HepG2 (cell line): ENCODE measurements around the gene UBL3. TPM values are rescaled to one million over a fixed set of nuclear protein-coding genes. Genes with fewer than 3 reads are reported as not detected.

Experiments used
- ATAC-seq: fragments of 200-7000 bp; cut with Tn5 transposase; 3 replicates; pipeline ENCODE4 v1.9.1; 2020; ENCODE audit warnings: mild to moderate bottlenecking, moderate library complexity
- BruUV-seq: library from RNA; stranded (reverse); fragments of 400-500 nt; replicated peaks from 2 replicates; lab custom pipeline; 2021; lab: Mats Ljungman, UMichigan
- CTCF ChIA-PET: fragments of 300-600 bp; formaldehyde crosslinking; extraction: SDS; loops from one replicate; lab custom pipeline; 2021; ENCODE audit warnings: low total read pairs, inconsistent platforms, low intra/inter-chr PET ratio; lab: Yijun Ruan, JAX
- POLR2A ChIA-PET: fragments of 350-600 bp; sonication (Branson Sonifier 250); formaldehyde crosslinking; loops from one replicate; lab custom pipeline; 2020; ENCODE audit warnings: antibody characterized with exemption, inconsistent platforms; lab: Yijun Ruan, JAX
- DNase-seq: peaks from one replicate; pipeline ENCODE4 v3.0.0-alpha.2; 2015; ENCODE audit warnings: low spot score
- FAIRE-seq: peaks from 3 replicates; lab custom pipeline; 2011; peaks lifted over from hg19 to GRCh38; lab: Jason Lieb, UNC
- H2AFZ ChIP-seq: one replicate; pipeline ENCODE4 v1.6.1; 2011; ENCODE audit warnings: low read length, inconsistent platforms
- H3K27ac ChIP-seq: fragments of 300-600 bp; 3 replicates; pipeline ENCODE4 v1.8.0; 2011; ENCODE audit warnings: mixed run types, mild to moderate bottlenecking, mixed read lengths, low read length, inconsistent platforms; ENCODE audit not compliant: insufficient read depth; ENCODE audit errors: extremely low read length
- H3K27me3 ChIP-seq, 2 experiments: fragments of 200-600 bp in 1 of 2; 2 replicates in 1 of 2; 3 replicates in 1 of 2; pipeline versions ENCODE4 v1.6.0 to v1.8.0; 2011; ENCODE audit warnings: low read length in 2 of 2, mild to moderate bottlenecking in 2 of 2, moderate library complexity in 2 of 2, inconsistent platforms in 1 of 2; ENCODE audit not compliant: insufficient read depth in 2 of 2, control insufficient read depth in 1 of 2
- H3K36me3 ChIP-seq, 2 experiments: fragments of 200-600 bp in 1 of 2; replicated peaks in 1 of 2; 2 replicates in 1 of 2; 3 replicates in 1 of 2; pipeline versions ENCODE4 v1.5.1 to v1.8.0; 2011; ENCODE audit warnings: low read length in 2 of 2, inconsistent platforms in 1 of 2; ENCODE audit not compliant: insufficient read depth in 2 of 2, control insufficient read depth in 1 of 2
- H3K4me1 ChIP-seq: 2 replicates; pipeline ENCODE4 v1.5.1; 2012; ENCODE audit warnings: low read length, inconsistent platforms; ENCODE audit not compliant: insufficient read depth
- H3K4me2 ChIP-seq: 2 replicates; pipeline ENCODE4 v1.6.0; 2011; ENCODE audit warnings: low read depth, low read length, inconsistent platforms
- H3K4me3 ChIP-seq, 3 experiments: fragments of 200-600 bp in 1 of 3; sonication (generic), shearing (Covaris generic) in 1 of 3; replicated peaks in 1 of 3; 2 replicates each; pipeline ENCODE4 v1.5.1; 2011 to 2016; ENCODE audit warnings: low read length in 3 of 3, inconsistent platforms in 2 of 3, low read depth in 2 of 3, mild to moderate bottlenecking in 2 of 3, control low read depth in 1 of 3, mixed read lengths in 1 of 3; ENCODE audit not compliant: insufficient read depth in 1 of 3
- H3K79me2 ChIP-seq: one replicate; pipeline ENCODE4 v1.6.1; 2011; ENCODE audit warnings: low read length, inconsistent platforms; ENCODE audit not compliant: insufficient read depth
- H3K9ac ChIP-seq: 2 replicates; pipeline ENCODE4 v1.6.0; 2011; ENCODE audit warnings: mild to moderate bottlenecking, low read depth, low read length, inconsistent platforms; ENCODE audit not compliant: insufficient read depth
- H3K9me3 ChIP-seq: 2 replicates; pipeline ENCODE4 v1.5.1; 2012; ENCODE audit warnings: mild to moderate bottlenecking, low read length
- H4K20me1 ChIP-seq: 2 replicates; pipeline ENCODE4 v1.6.0; 2011; ENCODE audit warnings: inconsistent platforms, mild to moderate bottlenecking, low read length, moderate library complexity; ENCODE audit not compliant: insufficient read depth
- HOXA3 ChIP-seq: sonication (generic); formaldehyde crosslinking; IDR thresholded peaks from 2 replicates; pipeline ENCODE4 v1.5.0; 2020; ENCODE audit warnings: missing genetic modification reagents
- IRF9 ChIP-seq: sonication (generic); formaldehyde crosslinking; IDR thresholded peaks from 2 replicates; pipeline ENCODE4 v1.8.0; 2022; ENCODE audit warnings: missing genetic modification reagents, mild to moderate bottlenecking, borderline replicate concordance
- SAP130 ChIP-seq: IDR thresholded peaks from 2 replicates; pipeline ENCODE4 v1.6.1; 2016; ENCODE audit warnings: low read depth
- SMAD9 ChIP-seq: sonication (generic); formaldehyde crosslinking; IDR thresholded peaks from 2 replicates; pipeline ENCODE4 v1.5.1; 2020; ENCODE audit warnings: mild to moderate bottlenecking, missing genetic modification reagents
- TGIF2 ChIP-seq: IDR thresholded peaks from 2 replicates; pipeline ENCODE4 v1.6.1; 2016; ENCODE audit warnings: control low read depth, missing compliant biosample characterization
- ZBTB21 ChIP-seq: sonication (generic); formaldehyde crosslinking; IDR thresholded peaks from 2 replicates; pipeline ENCODE4 v1.4.0; 2020; ENCODE audit warnings: missing genetic modification reagents
- ZFAT ChIP-seq: sonication (generic); formaldehyde crosslinking; conservative IDR thresholded peaks from 2 replicates; pipeline ENCODE4 v1.8.1; 2023; ENCODE audit warnings: missing genetic modification reagents, inconsistent platforms
- WGBS: methylation state at CpG from one replicate; pipeline ENCODE4 v1.1.6; 2017; ENCODE audit warnings: low lambda C conversion rate; 5-methylcytosine and 5-hydroxymethylcytosine counted together
- in situ Hi-C: cut with HindIII; loops from 2 replicates; pipeline ENCODE4 v1.10.0; 2017; ENCODE audit warnings: low pct_unique_long_range_greater_than_20kb; ENCODE audit not compliant: extremely low pct_ligation_motif_present
- intact Hi-C: fragments of 100-400 bp; cut with micrococcal nuclease; formaldehyde crosslinking; loops from one replicate; pipeline ENCODE4 v1.10.0; 2022; ENCODE audit not compliant: unreplicated experiment
- polyA plus RNA-seq, 8 experiments: library from polyadenylated mRNA; depleted of rRNA in 3 of 8; stranded (reverse) in 7 of 8; unstranded in 1 of 8; fragments of >200 nt; fragmentation: Illumina TruSeq in 4 of 8; extraction: Trizol in 4 of 8; gene quantifications; 2 replicates each; pipeline versions ENCODE4 v1.2.1 to v1.2.3, GENCODE V29; 2011 to 2016; ENCODE audit warnings: low read depth in 4 of 8, missing spikeins in 1 of 8, mixed read lengths in 1 of 8; ENCODE audit not compliant: insufficient read depth in 1 of 8
- total RNA-seq, 5 experiments: library from RNA; depleted of rRNA; stranded (reverse); fragments of >200 nt; fragmentation: Illumina TruSeq; extraction: Trizol; gene quantifications; 2 replicates each; pipeline ENCODE4 v1.2.3, GENCODE V29; 2016; ENCODE audit warnings: low read depth in 1 of 5

The UBL3 gene
- total and polyA plus RNA-seq, 2 of the 13 experiments (the other 11 are each of a cell fraction or from before 2014, with no cell fraction given), result 7.4 to 9.6 TPM

GRCh38 chr13:29849071-29849631 lies 1.3 kb downstream of the UBL3 start:
- Histone ChIP-seq H3K4me3 (peak overlapping the region; percentile 65 to 96 (median 85)), H4K20me1 (peaks cover 24% of the 10 kb centered on the region), H3K9ac (peak overlapping the region; percentile 82), H3K9me3 (no peaks in the 10 kb centered on the region), H3K27ac (peak overlapping the region; percentile 81), H3K27me3 (no peaks in the 10 kb centered on the region; a peak in 1 of 5 replicates), H3K79me2 (peaks cover 50% of the 10 kb centered on the region), H3K4me2 (peak overlapping the region; percentile 81), H3K4me1 (peaks cover 26% of the 10 kb centered on the region), H3K36me3 (no peaks in the 10 kb centered on the region), H2AFZ (no peak overlapping the region)
- ChIA-PET POLR2A (interaction anchor here (1.7 to 3.6 kb wide), 3 partner anchors 8 to 266 kb away, joined by 7 to 58 read pairs (median 10); no protein-coding TSS in a partner anchor), CTCF (no interaction called here)
- intact Hi-C loops (loop anchor here (2.0 to 5.0 kb wide), 2 partner anchors 37 to 266 kb away; no protein-coding TSS in a partner anchor), in situ Hi-C loops (loop anchor here (10.0 kb wide), 1 partner anchor 254 kb away; the partner anchor contains the start of gene SLC7A1)
- FAIRE-seq (no peak), DNase-seq (peak; percentile 13), ATAC-seq (peak; percentile 18; the same call in 2 of the 3 replicates)
- TF ChIP-seq IRF9 (CRISPR knock-in tag) (no peak), SMAD9 (CRISPR knock-in tag) (no peak), TGIF2 (CRISPR knock-in tag) (no peak), ZBTB21 (CRISPR knock-in tag) (0 out of 2 replicates have a peak, but pooled peaks have one; percentile 50), ZFAT (0 out of 2 replicates have a peak, but pooled peaks have one; percentile 29), HOXA3 (CRISPR knock-in tag) (0 out of 2 replicates have a peak, but pooled peaks have one; percentile 22), SAP130 (CRISPR knock-in tag) (0 out of 2 replicates have a peak, but pooled peaks have one; percentile 3)
- TSS peak; percentile 59 for BruUV-seq
- 0% methylated on average over 24 of the region's 24 CpGs for WGBS
